NT2/D1 (cell line): ENCODE results near the gene CD300C.

Source experiments
- SUZ12 ChIP-seq: IDR thresholded peaks from 2 replicates; pipeline ENCODE4 v1.6.1; 2011; ENCODE audit not compliant: insufficient read length, insufficient read depth; ENCODE audit errors: extremely low read depth
- YY1 ChIP-seq: IDR thresholded peaks from 2 replicates; pipeline ENCODE4 v1.6.1; 2011; ENCODE audit not compliant: insufficient read length, insufficient read depth
- ZNF274 ChIP-seq: IDR thresholded peaks from 2 replicates; pipeline ENCODE4 v1.6.1; 2011; ENCODE audit warnings: mild to moderate bottlenecking, low read depth, low read length

DNA sequence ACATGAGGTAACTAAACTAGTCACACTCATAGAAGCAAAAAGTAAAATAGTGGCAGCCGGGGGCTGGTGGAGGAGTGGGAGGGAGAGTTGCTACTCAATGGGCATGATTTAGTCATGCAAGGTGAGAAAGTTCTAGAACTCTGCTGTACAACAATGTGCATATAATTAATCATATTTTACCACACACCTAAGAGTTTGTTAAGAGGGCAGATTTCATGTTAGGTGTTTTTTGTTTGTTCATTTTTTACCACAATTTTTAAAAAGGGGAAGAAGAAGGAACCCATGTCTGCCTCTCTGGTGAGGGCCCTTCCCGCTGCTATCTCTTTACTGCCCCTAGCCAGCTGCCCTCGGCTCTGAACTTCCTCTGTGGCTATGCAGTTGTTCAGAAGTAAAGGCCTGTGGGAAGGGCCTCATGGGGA is 25.9 kb downstream of the CD300C start:
- TF ChIP-seq ZNF274 (no peak), YY1 (no peak), SUZ12 (no peak)
